HepG2 (cell line): ENCODE results near the gene MIOS. TPM values are rescaled to one million over a fixed set of nuclear protein-coding genes. Genes with fewer than 3 reads are reported as not detected.

Experiments used
- GMEB1 ChIP-seq: sonication (generic); formaldehyde crosslinking; IDR thresholded peaks from 2 replicates; pipeline ENCODE4 v1.5.1; 2020; ENCODE audit warnings: missing genetic modification reagents, mild to moderate bottlenecking, borderline replicate concordance
- HOMEZ ChIP-seq: IDR thresholded peaks from 2 replicates; pipeline ENCODE4 v1.6.1; 2016; ENCODE audit warnings: low read depth
- KDM5A ChIP-seq: fragments of 200-600 bp; sonication (generic); IDR thresholded peaks from 2 replicates; pipeline ENCODE4 v1.7.0; 2018; ENCODE audit warnings: antibody characterized with exemption, mild to moderate bottlenecking, low read length, borderline replicate concordance
- MTF2 ChIP-seq: sonication (generic); formaldehyde crosslinking; IDR thresholded peaks from 2 replicates; pipeline ENCODE4 v1.5.0; 2020; ENCODE audit warnings: missing genetic modification reagents, borderline replicate concordance
- MXD3 ChIP-seq: IDR thresholded peaks from 2 replicates; pipeline ENCODE4 v1.6.1; 2016; ENCODE audit warnings: mild to moderate bottlenecking, missing biosample characterization, missing genetic modification reagents
- NFE2L2 ChIP-seq: fragments of 150-350 bp; IDR thresholded peaks from 2 replicates; pipeline ENCODE4 v1.6.1; 2014; ENCODE audit warnings: low read length
- PHF21A ChIP-seq: sonication (generic); formaldehyde crosslinking; IDR thresholded peaks from 2 replicates; pipeline ENCODE4 v1.5.0; 2020; ENCODE audit warnings: mild to moderate bottlenecking, missing genetic modification reagents
- PHF8 ChIP-seq: sonication (generic); formaldehyde crosslinking; IDR thresholded peaks from 2 replicates; pipeline ENCODE4 v1.5.0; 2020; ENCODE audit warnings: missing genetic modification reagents
- ZFP1 ChIP-seq: IDR thresholded peaks from 2 replicates; pipeline ENCODE4 v1.6.1; 2016
- ZNF276 ChIP-seq: sonication (generic); formaldehyde crosslinking; IDR thresholded peaks from 2 replicates; pipeline ENCODE4 v1.4.0; 2020; ENCODE audit warnings: mild to moderate bottlenecking, low read depth, missing genetic modification reagents
- ZNF292 ChIP-seq: sonication (generic); formaldehyde crosslinking; IDR thresholded peaks from 2 replicates; pipeline ENCODE4 v1.8.1; 2022; ENCODE audit warnings: mild to moderate bottlenecking, low read depth, missing genetic modification reagents, borderline replicate concordance
- ZNF317 ChIP-seq: sonication (generic); formaldehyde crosslinking; IDR thresholded peaks from 2 replicates; pipeline ENCODE4 v1.5.0; 2020; ENCODE audit warnings: mild to moderate bottlenecking, missing genetic modification reagents
- ZNF563 ChIP-seq: sonication (generic); formaldehyde crosslinking; IDR thresholded peaks from 2 replicates; pipeline ENCODE4 v1.8.0; 2022; ENCODE audit warnings: mild to moderate bottlenecking, moderate library complexity, missing genetic modification reagents
- ZNF574 ChIP-seq: sonication (generic); formaldehyde crosslinking; IDR thresholded peaks from 2 replicates; pipeline ENCODE4 v1.4.0; 2020; ENCODE audit warnings: missing genetic modification reagents
- ZNF607 ChIP-seq: sonication (generic); formaldehyde crosslinking; IDR thresholded peaks from 2 replicates; pipeline ENCODE4 v1.5.1; 2020; ENCODE audit warnings: missing genetic modification reagents, mild to moderate bottlenecking, borderline replicate concordance
- ZNF614 ChIP-seq: IDR thresholded peaks from 2 replicates; pipeline ENCODE4 v1.6.1; 2018; ENCODE audit warnings: missing biosample characterization, missing genetic modification reagents, inconsistent platforms, borderline replicate concordance
- ZNF616 ChIP-seq: sonication (generic); formaldehyde crosslinking; IDR thresholded peaks from 2 replicates; pipeline ENCODE4 v1.5.0; 2020; ENCODE audit warnings: low read depth, mild to moderate bottlenecking, missing genetic modification reagents
- ZNF772 ChIP-seq: sonication (generic); formaldehyde crosslinking; IDR thresholded peaks from 2 replicates; pipeline ENCODE4 v1.5.0; 2020; ENCODE audit warnings: mild to moderate bottlenecking, missing genetic modification reagents
- ZNF816 ChIP-seq: sonication (generic); formaldehyde crosslinking; IDR thresholded peaks from 2 replicates; pipeline ENCODE4 v1.8.0; 2022; ENCODE audit warnings: missing genetic modification reagents, mild to moderate bottlenecking, borderline replicate concordance
- ZSCAN29 ChIP-seq: sonication (generic); formaldehyde crosslinking; conservative IDR thresholded peaks from 2 replicates; pipeline ENCODE4 v1.4.0; 2020; ENCODE audit warnings: mild to moderate bottlenecking, missing genetic modification reagents
- polyA plus RNA-seq, 8 experiments: library from polyadenylated mRNA; depleted of rRNA in 3 of 8; stranded (reverse) in 7 of 8; unstranded in 1 of 8; fragments of >200 nt; fragmentation: Illumina TruSeq in 4 of 8; extraction: Trizol in 4 of 8; gene quantifications; 2 replicates each; pipeline versions ENCODE4 v1.2.1 to v1.2.3, GENCODE V29; 2011 to 2016; ENCODE audit warnings: low read depth in 4 of 8, missing spikeins in 1 of 8, mixed read lengths in 1 of 8; ENCODE audit not compliant: insufficient read depth in 1 of 8
- total RNA-seq, 5 experiments: library from RNA; depleted of rRNA; stranded (reverse); fragments of >200 nt; fragmentation: Illumina TruSeq; extraction: Trizol; gene quantifications; 2 replicates each; pipeline ENCODE4 v1.2.3, GENCODE V29; 2016; ENCODE audit warnings: low read depth in 1 of 5

Gene MIOS
- total and polyA plus RNA-seq, 2 of the 13 experiments (the other 11 are each of a cell fraction or from before 2014, with no cell fraction given): 15.2 to 33.5 TPM

- TF ChIP-seq ZNF276 (CRISPR knock-in tag) (no peak), ZNF772 (CRISPR knock-in tag) (no peak), ZFP1 (no peak), ZNF574 (CRISPR knock-in tag) (peak; percentile 83), PHF21A (CRISPR knock-in tag) (no peak; the same call in 1 of the 2 replicates), ZNF614 (CRISPR knock-in tag) (no peak), PHF8 (peak; percentile 61; the same call in 1 of the 2 replicates), MTF2 (CRISPR knock-in tag) (no peak), ZNF616 (CRISPR knock-in tag) (no peak), ZSCAN29 (peak; percentile 69; the same call in 1 of the 2 replicates), GMEB1 (CRISPR knock-in tag) (peak; percentile 43; the same call in 1 of the 2 replicates), KDM5A (peak; percentile 35; the same call in 1 of the 2 replicates), ZNF563 (CRISPR knock-in tag) (peak; percentile 87), ZNF816 (CRISPR knock-in tag) (no peak), ZNF317 (no peak), MXD3 (CRISPR knock-in tag) (peak; percentile 37; the same call in 1 of the 2 replicates), ZNF292 (CRISPR knock-in tag) (no peak), ZNF607 (CRISPR knock-in tag) (peak; percentile 30; the same call in 1 of the 2 replicates), HOMEZ (CRISPR knock-in tag) (0 out of 2 replicates have a peak, but pooled peaks have one; percentile 15), NFE2L2 (no peak)
These were observed at the start of gene MIOS (continued) for GRCh38 chr7:7566651-7567611.
